GM13976 (cell line): ENCODE data around the gene BCL11A.

Experiments
- DNase-seq: peaks from one replicate; pipeline ENCODE4 v3.0.0; 2012; ENCODE audit warnings: low spot score
- in situ Hi-C: fragments of 300-500 bp; cut with MboI; formaldehyde crosslinking; loops from one replicate; pipeline ENCODE4 v1.12.0; 2022; ENCODE audit warnings: low sequenced_read_pairs, mixed read lengths, inconsistent platforms; ENCODE audit not compliant: unreplicated experiment
- TF ChIP-seq, protein P1 (sequence below): IDR thresholded peaks from 2 replicates; pipeline ENCODE4 v1.5.1; 2012; ENCODE audit warnings: borderline replicate concordance, mild to moderate bottlenecking; ENCODE audit not compliant: insufficient read depth; ENCODE audit errors: extremely low read depth, missing control alignments, control extremely low read depth

BCL11A gene

DNA sequence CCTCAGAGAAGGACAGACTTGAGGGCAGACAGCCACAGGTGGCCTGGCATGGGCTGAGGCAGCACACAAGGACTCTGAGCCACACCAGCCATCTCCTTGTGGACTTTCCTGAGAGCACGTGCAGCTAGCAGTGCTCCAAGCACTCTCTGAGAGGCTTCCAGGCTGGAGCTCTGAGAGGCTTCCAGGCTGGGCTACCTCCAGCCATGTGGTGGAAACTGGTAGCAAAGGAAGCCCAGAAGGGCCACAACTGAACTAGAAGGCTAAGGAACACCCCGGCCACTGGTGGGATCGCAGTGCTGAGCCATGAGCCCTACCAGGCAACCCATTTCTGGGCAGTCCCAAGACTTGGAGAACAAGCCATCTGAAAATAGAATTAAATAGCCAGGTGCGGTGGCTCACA, 39.5 kb downstream of the BCL11A start:
- in situ Hi-C loops, result no loop called here
- TF ChIP-seq, protein P1, sequence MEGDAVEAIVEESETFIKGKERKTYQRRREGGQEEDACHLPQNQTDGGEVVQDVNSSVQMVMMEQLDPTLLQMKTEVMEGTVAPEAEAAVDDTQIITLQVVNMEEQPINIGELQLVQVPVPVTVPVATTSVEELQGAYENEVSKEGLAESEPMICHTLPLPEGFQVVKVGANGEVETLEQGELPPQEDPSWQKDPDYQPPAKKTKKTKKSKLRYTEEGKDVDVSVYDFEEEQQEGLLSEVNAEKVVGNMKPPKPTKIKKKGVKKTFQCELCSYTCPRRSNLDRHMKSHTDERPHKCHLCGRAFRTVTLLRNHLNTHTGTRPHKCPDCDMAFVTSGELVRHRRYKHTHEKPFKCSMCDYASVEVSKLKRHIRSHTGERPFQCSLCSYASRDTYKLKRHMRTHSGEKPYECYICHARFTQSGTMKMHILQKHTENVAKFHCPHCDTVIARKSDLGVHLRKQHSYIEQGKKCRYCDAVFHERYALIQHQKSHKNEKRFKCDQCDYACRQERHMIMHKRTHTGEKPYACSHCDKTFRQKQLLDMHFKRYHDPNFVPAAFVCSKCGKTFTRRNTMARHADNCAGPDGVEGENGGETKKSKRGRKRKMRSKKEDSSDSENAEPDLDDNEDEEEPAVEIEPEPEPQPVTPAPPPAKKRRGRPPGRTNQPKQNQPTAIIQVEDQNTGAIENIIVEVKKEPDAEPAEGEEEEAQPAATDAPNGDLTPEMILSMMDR, result no peak
- DNase-seq, result no peak

DNA sequence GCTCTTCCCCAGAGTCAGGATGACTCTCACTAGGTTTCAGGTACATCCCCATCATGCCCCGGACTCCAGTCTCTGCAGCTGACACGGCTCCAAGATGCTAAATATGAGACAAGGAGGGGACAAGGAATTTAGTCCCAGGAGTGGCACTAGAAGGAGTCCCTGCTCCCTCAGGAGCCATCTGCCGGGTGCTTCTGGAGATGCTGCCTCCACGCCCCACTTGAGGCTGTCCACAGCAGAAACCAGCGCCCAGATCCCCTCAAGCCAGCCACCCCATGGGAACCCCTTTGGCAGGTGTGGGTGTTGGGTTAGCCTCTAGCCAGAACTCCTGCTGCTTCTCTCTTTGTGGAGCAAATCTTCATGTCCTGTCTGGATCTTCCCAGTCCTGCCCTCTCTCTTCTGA, 40.3 kb downstream of the BCL11A start:
- no peak for DNase-seq
- in situ Hi-C loops, result no loop called here

DNA sequence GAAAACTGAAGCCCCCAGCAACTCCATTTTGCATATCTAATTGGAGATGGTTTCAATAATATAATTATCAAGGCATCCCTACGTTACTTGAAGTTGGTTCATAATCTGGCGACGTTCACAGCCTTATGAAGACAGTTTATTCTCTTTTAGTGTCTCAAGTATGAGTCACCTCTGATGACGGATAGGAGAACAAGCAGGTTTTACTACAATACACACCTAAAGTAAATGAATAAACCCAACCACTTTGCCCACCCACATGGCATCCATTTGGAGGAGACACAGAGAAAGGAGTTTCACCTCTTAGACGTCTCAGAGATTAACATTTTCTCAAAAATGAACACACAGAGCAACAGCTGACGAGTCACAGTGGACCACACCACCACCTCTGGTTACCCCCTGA, 40.8 kb downstream of the BCL11A start:
- no peak for DNase-seq
- TF ChIP-seq, protein P1, result no peak
- in situ Hi-C loops, result no loop called here

More for the DNA sequence above, 40.3 kb downstream of the BCL11A start:
- TF ChIP-seq, protein P1, result no peak

- DNase-seq, result no peak
- in situ Hi-C loops, result no loop called here
- TF ChIP-seq, protein P1, result no peak
Observed at GRCh38 chr2:60512062-60512622, 41.3 kb downstream of the BCL11A start.

DNA sequence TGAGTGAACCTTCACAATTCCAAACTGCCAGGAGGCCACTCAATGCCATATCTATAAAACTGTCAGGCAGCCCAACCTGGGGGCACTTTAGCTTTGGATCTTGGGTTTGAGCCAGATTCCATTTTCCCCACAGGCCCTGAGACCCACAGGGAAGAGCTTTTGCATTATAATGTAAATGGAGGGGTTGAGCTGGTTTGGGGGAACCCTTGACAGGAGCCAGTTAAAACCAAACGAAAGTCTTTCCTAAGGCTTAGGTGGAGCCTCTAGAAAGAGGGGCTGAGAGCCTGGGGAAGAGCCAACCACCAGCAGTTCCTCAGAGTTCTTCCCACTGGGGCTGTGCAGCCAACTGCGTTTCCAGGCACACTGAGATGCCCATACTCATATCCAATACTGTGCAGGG, 42.7 kb downstream of the BCL11A start:
- TF ChIP-seq, protein P1, result no peak
- no peak for DNase-seq
- in situ Hi-C loops, result no loop called here

DNA sequence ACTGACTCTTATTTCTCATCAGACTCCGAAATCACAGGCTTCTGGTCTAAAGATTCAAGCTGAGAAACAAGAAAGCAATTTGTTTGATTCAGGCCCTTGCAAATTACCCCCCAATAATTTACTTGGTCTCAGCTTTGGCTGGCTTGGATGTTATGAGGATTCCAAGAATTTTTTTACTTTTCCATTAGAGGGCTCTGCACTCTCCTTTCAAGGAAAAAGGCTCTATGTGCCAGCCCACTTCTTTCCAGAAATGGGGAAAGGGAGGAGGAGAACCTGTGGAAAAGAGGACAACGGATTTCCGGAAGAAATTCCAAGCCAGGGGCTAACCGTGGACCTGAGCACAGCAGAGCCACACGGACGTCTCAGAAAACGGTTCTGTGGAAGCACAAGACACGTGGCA, 44.4 kb downstream of the BCL11A start:
- in situ Hi-C loops, result no loop called here
- no peak for DNase-seq
- TF ChIP-seq, protein P1, result no peak
